Spinal cord (tissue), 10 donors: ENCODE results near the gene GSG1L. TPM values are rescaled to one million over a fixed set of nuclear protein-coding genes. Genes with fewer than 3 reads are reported as not detected.

Source experiments
- DNase-seq, 6 donors: peaks; one replicate each; pipeline versions ENCODE4 v3.0.0 to v3.0.0-alpha.2; 2013 to 2015; ENCODE audit warnings: low spot score in 6 of 6, low read depth in 4 of 6
- H3K27ac ChIP-seq: one replicate; pipeline ENCODE4 v1.5.1; 2013; ENCODE audit warnings: low read depth, low read length, control low read depth
- H3K27me3 ChIP-seq: one replicate; pipeline ENCODE4 v1.6.1; 2013; ENCODE audit warnings: low read length; ENCODE audit not compliant: control insufficient read depth, insufficient read depth
- H3K36me3 ChIP-seq: one replicate; pipeline ENCODE4 v1.6.1; 2013; ENCODE audit warnings: low read length; ENCODE audit not compliant: control insufficient read depth, insufficient read depth
- H3K4me1 ChIP-seq: one replicate; pipeline ENCODE4 v1.6.1; 2013; ENCODE audit warnings: low read length; ENCODE audit not compliant: control insufficient read depth, insufficient read depth
- H3K4me3 ChIP-seq: one replicate; pipeline ENCODE4 v1.5.1; 2013; ENCODE audit warnings: low read depth, low read length, control low read depth
- H3K9me3 ChIP-seq: one replicate; pipeline ENCODE4 v1.6.1; 2013; ENCODE audit warnings: low read length; ENCODE audit not compliant: control insufficient read depth, insufficient read depth
- WGBS: methylation state at CpG from one replicate; pipeline ENCODE4 v1.1.5; 2013; ENCODE audit warnings: missing lambda C conversion rate; ENCODE audit not compliant: insufficient coverage; 5-methylcytosine and 5-hydroxymethylcytosine counted together
- polyA plus RNA-seq, 2 donors: library from polyadenylated mRNA; unstranded; fragments of 120-200 nt; gene quantifications; one replicate each; pipeline ENCODE4 v1.2.1, GENCODE V29; 2013; ENCODE audit not compliant: insufficient read length in 2 of 2
- total RNA-seq, 2 donors: library from RNA; depleted of rRNA in 1 of 2; stranded (reverse); fragments of 120-200 nt in 1 of 2; fragments of >200 nt in 1 of 2; gene quantifications; one replicate each; pipeline versions ENCODE4 v1.2.3 to v1.2.4, GENCODE V29; 2013 to 2014
- donor health status: healthy.

Gene GSG1L
- total and polyA plus RNA-seq, 4 donors, result 7.5 to 26.1 (median 18.0) TPM

DNA sequence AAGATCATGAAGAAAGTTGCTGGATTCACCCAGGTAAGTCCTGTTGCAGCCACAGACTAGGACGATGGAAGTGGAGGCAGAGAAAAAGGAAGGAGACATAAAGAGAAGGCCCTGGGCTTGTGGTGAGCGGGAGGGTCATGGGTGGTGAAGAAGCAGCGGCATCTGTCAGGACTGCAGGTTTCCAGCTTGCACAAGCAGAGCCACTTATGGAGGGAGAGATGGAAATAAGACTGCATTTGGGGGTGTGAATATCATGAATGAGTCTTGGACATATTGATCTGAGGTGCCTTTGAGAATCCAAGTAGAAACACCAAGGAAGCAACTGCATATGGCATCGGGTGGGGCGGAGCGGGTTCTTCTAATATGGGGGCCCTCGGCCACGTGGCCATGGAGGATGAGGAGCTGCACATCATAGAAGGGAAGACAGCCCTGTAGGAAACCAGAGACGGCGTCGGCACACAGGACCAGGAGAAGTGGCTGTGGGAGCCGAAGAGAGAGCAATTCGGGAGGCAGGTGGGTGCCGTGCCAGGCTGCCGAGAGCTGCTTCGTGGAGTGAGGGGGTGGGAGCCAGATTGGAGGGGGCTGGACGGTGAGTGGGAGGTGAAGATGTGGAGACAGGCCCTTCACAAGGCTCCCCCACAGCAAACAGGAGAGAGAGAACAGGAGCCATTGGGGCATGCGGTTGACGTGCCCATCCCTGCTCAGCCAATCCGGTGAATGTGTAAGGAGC, 243.5 kb downstream of the GSG1L start:
- H3K27ac ChIP-seq, result no peak overlapping the region
- 92% methylated on average over 15 of the region's 20 CpGs for WGBS
- no peak for DNase-seq
- H3K36me3 ChIP-seq, result no peaks in the 10 kb centered on the region
- peaks cover 14% of the 10 kb centered on the region for H3K4me1 ChIP-seq
- H3K4me3 ChIP-seq, result no peak overlapping the region
- H3K27me3 ChIP-seq, result no peaks in the 10 kb centered on the region
- H3K9me3 ChIP-seq, result no peaks in the 10 kb centered on the region

GRCh38 chr16:27819356-27819755, 244.2 kb downstream of the GSG1L start:
- H3K9me3 ChIP-seq, result no peaks in the 10 kb centered on the region
- DNase-seq, result no peak
- H3K4me3 ChIP-seq, result no peak overlapping the region
- no peaks in the 10 kb centered on the region for H3K36me3 ChIP-seq
- 88% methylated on average over 13 of the region's 13 CpGs for WGBS
- H3K27ac ChIP-seq, result no peak overlapping the region
- peaks cover 9% of the 10 kb centered on the region for H3K4me1 ChIP-seq
- H3K27me3 ChIP-seq, result no peaks in the 10 kb centered on the region

DNA sequence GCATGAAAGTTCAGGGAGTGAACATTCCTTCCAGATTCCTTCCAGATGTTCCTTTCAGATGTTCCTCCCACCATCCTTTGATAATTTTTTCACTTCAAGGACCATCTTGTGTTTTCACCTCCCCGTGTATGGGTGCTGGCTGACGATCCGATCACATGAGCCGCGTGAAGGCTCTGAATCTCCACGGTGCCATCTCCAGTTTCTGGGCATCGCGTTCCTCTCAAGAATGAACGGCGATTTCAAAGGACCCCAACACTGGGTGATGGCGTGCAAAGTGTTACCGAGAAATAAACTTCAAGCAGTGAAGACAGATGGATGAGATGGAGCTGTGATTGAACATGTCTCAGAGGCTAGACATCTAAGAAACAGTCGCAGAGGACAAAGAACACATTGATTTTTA, 245.3 kb downstream of the GSG1L start:
- Histone ChIP-seq H3K27me3 (no peaks in the 10 kb centered on the region), H3K27ac (no peak overlapping the region), H3K36me3 (no peaks in the 10 kb centered on the region), H3K4me3 (no peak overlapping the region), H3K9me3 (no peaks in the 10 kb centered on the region), H3K4me1 (peaks cover 6% of the 10 kb centered on the region)
- DNase-seq, result no peak
- WGBS, result 85% methylated on average over 12 of the region's 13 CpGs

DNA sequence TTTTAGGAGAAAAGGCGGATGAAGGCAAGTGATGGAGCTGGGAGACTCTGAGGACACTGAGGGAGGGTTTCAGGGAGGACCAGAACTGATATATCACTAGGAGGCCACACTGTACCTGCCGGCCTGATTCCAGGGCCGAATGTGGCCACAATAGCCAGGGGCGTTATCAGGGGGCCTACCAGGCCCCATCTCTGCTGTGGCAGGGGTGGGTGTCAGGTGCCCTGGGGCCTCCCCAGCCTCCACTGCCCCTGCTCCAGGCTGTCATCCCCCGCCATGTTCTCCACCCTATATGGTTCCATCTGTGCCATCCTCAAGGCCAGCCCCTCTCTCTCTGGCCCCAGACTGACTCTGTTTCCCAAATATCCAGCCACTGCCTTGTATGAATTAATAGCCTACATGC, 246.5 kb downstream of the GSG1L start:
- WGBS, result 100% methylated on average over 5 of the region's 5 CpGs
- DNase-seq, result no peak
- H3K27me3 ChIP-seq, result no peaks in the 10 kb centered on the region
- peaks cover 6% of the 10 kb centered on the region for H3K4me1 ChIP-seq
- no peaks in the 10 kb centered on the region for H3K36me3 ChIP-seq
- no peak overlapping the region for H3K4me3 ChIP-seq
- H3K9me3 ChIP-seq, result no peaks in the 10 kb centered on the region
- H3K27ac ChIP-seq, result no peak overlapping the region

- Histone ChIP-seq H3K4me3 (no peak overlapping the region), H3K4me1 (peaks cover 6% of the 10 kb centered on the region), H3K27me3 (no peaks in the 10 kb centered on the region), H3K9me3 (no peaks in the 10 kb centered on the region), H3K36me3 (no peaks in the 10 kb centered on the region), H3K27ac (peak overlapping the region; percentile 25)
- DNase-seq, result peak in 1 of 6 donors; percentile 39
- 49% methylated on average over 5 of the region's 5 CpGs for WGBS
Measured at GRCh38 chr16:27816561-27816960, 247.0 kb downstream of the GSG1L start.

DNA sequence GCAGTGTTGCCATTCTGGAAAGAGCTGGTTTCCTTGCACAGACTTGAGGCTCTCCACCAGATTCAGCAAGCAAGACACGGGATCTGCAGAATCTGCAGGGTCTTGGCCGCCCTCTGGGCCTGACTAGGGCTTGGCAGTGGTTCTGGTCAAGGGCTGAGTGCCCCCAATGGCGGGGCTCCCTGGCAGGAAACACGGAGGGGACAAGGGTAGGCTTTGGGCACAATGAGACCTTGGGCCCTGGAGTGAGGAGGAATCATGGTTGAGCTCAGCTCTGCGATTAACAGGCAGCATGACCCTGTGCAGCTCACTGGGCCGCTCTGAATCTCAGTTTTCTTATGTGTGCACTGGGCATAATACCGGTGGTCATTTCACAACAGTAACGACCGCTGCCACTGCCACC, 249.9 kb downstream of the GSG1L start:
- DNase-seq, result no peak
- H3K4me3 ChIP-seq, result no peak overlapping the region
- H3K27ac ChIP-seq, result no peak overlapping the region
- no peaks in the 10 kb centered on the region for H3K9me3 ChIP-seq
- WGBS, result 91% methylated on average over 9 of the region's 9 CpGs
- no peaks in the 10 kb centered on the region for H3K27me3 ChIP-seq
- H3K4me1 ChIP-seq, result peaks cover 6% of the 10 kb centered on the region
- no peaks in the 10 kb centered on the region for H3K36me3 ChIP-seq

DNA sequence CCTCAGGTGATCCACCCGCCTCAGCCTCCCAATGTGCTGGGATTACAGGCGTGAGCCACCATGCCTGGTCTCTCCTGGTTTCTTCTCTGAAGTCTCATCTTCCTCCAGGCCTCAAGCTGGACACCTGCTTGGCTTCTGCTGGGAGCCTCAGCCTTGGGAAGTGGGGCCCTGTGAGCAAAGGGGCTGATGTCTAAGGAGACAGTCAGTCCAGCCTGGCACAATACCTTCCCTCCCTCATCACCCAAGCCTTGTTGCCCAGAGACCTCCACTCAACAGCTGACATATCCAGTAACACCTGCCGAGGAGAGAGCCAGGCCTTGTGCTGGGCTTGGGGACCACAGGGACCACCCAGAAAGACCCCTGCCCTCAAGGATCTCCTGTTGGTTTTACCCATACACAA, 251.6 kb downstream of the GSG1L start:
- Histone ChIP-seq H3K4me1 (peaks cover 4% of the 10 kb centered on the region), H3K4me3 (no peak overlapping the region), H3K27ac (no peak overlapping the region), H3K36me3 (peaks cover 2% of the 10 kb centered on the region), H3K9me3 (no peaks in the 10 kb centered on the region), H3K27me3 (no peaks in the 10 kb centered on the region)
- WGBS, result 93% methylated on average over 3 of the region's 3 CpGs
- no peak for DNase-seq

- Histone ChIP-seq H3K4me3 (no peak overlapping the region), H3K4me1 (no peaks in the 10 kb centered on the region), H3K36me3 (peaks cover 3% of the 10 kb centered on the region), H3K27me3 (no peaks in the 10 kb centered on the region), H3K27ac (no peak overlapping the region), H3K9me3 (no peaks in the 10 kb centered on the region)
- no peak for DNase-seq
- WGBS, result 70% methylated on average over 2 of the region's 5 CpGs
Measured at GRCh38 chr16:27806986-27807385, 256.5 kb downstream of the GSG1L start.

- H3K27me3 ChIP-seq, result no peaks in the 10 kb centered on the region
- no peaks in the 10 kb centered on the region for H3K4me1 ChIP-seq
- no peak overlapping the region for H3K27ac ChIP-seq
- H3K36me3 ChIP-seq, result peaks cover 3% of the 10 kb centered on the region
- no peak overlapping the region for H3K4me3 ChIP-seq
- DNase-seq, result no peak
- no peaks in the 10 kb centered on the region for H3K9me3 ChIP-seq
Measured at GRCh38 chr16:27806388-27806787, 257.1 kb downstream of the GSG1L start.

- Histone ChIP-seq H3K27ac (no peak overlapping the region), H3K9me3 (no peaks in the 10 kb centered on the region), H3K4me1 (no peaks in the 10 kb centered on the region), H3K4me3 (no peak overlapping the region), H3K36me3 (peaks cover 3% of the 10 kb centered on the region), H3K27me3 (no peaks in the 10 kb centered on the region)
- DNase-seq, result no peak
- 67% methylated on average over 5 of the region's 5 CpGs for WGBS
Measured at GRCh38 chr16:27805828-27806351, 257.6 kb downstream of the GSG1L start.
